Measurements from ENCODE around the gene IL10RB. TPM values are rescaled to one million over a fixed set of nuclear protein-coding genes. Genes with fewer than 3 reads are reported as not detected.

Gene IL10RB
- total and polyA plus RNA-seq, 2 donors (not counting 1 experiment from before 2014, with no cell fraction given) = 29.3 to 32.5 TPM

GRCh38 chr21:33300701-33301631 is 34.8 kb downstream of the IL10RB start:
- Histone ChIP-seq H3K4me2 (replicated peaks; ENCODE audit: low read depth, low read length, poor library complexity, severe bottlenecking) (peak overlapping the region; percentile 59), H3K9me3 (ENCODE audit: control extremely low read depth in 1 of 3, control insufficient read depth in 2 of 3, insufficient read depth in 1 of 3, low read length in 2 of 3) (no peaks in the 10 kb centered on the region), H3K9ac (ENCODE audit: low read length) (peak overlapping the region; percentile 15), H4K20me1 (ENCODE audit: control insufficient read depth, insufficient read depth, low read length, poor library complexity, severe bottlenecking) (no peaks in the 10 kb centered on the region), H3K27ac (ENCODE audit: low read length in 2 of 2) (peak overlapping the region; percentile 45 to 73), H3K27me3 (replicated peaks in 1 of 4; ENCODE audit: control extremely low read depth in 1 of 4, control insufficient read depth in 3 of 4, insufficient read depth in 4 of 4, low read length in 3 of 4) (no peaks in the 10 kb centered on the region), H2AFZ (ENCODE audit: insufficient read depth, low read depth, low read length, poor library complexity, severe bottlenecking) (peak overlapping the region; percentile 3), H3K4me1 (ENCODE audit: control insufficient read depth in 2 of 2, insufficient read depth in 2 of 2, low read length in 2 of 2) (peaks cover 70 to 79% of the 10 kb centered on the region in 2 donors), H3K4me3 (ENCODE audit: control extremely low read depth in 1 of 5, extremely low read depth in 1 of 5, insufficient read depth in 1 of 5, low read depth in 2 of 5, low read length in 4 of 5) (peak overlapping the region in 1 of 5 experiments; percentile 5), H3K36me3 (replicated peaks in 1 of 2; ENCODE audit: control extremely low read depth in 1 of 2, control insufficient read depth in 1 of 2, extremely low read depth in 1 of 2, insufficient read depth in 2 of 2, low read length in 1 of 2) (peaks cover 0 to 2% of the 10 kb centered on the region in 2 experiments), H3K79me2 (ENCODE audit: control insufficient read depth, insufficient read depth, low read length) (peaks cover 7% of the 10 kb centered on the region)
- no peak for TF ChIP-seq CTCF (IDR thresholded peaks at IDR 0.05)
- no peak for TF ChIP-seq EZH2 (IDR thresholded peaks at IDR 0.05; ENCODE audit: borderline replicate concordance, insufficient read depth, low read depth, low read length, poor library complexity, severe bottlenecking)
- Mint-ChIP-seq H3K9me3 (ENCODE audit: insufficient read depth) (no peaks in the 10 kb centered on the region), H3K4me3 (peak overlapping the region; percentile 76), H3K4me1 (peaks cover 74% of the 10 kb centered on the region), H3K27me3 (no peaks in the 10 kb centered on the region), H3K27ac (peak overlapping the region; percentile 90)
- 47% methylated on average over 6 of the region's 10 CpGs for WGBS (ENCODE audit: insufficient coverage)
- intact Hi-C loops (cut with micrococcal nuclease) = no loop called here
- ChIA-PET POLR2A (interaction anchor here (0.6 to 1.8 kb wide), 6 partner anchors 12 to 61 kb away, joined by 3 to 5 read pairs (median 4); partner anchors contain the start of gene IFNAR1), CTCF (interaction anchor here (1.0 to 2.0 kb wide), 7 partner anchors 14 to 144 kb away, joined by 3 to 8 read pairs (median 5); no protein-coding TSS in a partner anchor)
- ATAC-seq (ENCODE audit: low read depth) = no peak
- DNase-seq = peak; percentile 59
